HCT116 (cell line): Measurements from ENCODE around the gene HECW1.

Experiments used
- EZH2 ChIP-seq: fragments of 200-600 bp; sonication (generic); IDR thresholded peaks from 2 replicates; pipeline ENCODE4 v1.6.1; 2017; ENCODE audit warnings: antibody characterized with exemption, mixed run types
- POLR2A ChIP-seq: IDR thresholded peaks from 2 replicates; pipeline ENCODE4 v1.7.0; 2011; ENCODE audit warnings: borderline replicate concordance; ENCODE audit not compliant: insufficient read depth, insufficient read length; ENCODE audit errors: extremely low read depth
- SIN3A ChIP-seq: IDR thresholded peaks from 2 replicates; pipeline ENCODE4 v1.6.1; 2012; ENCODE audit warnings: low read depth
- SP1 ChIP-seq: IDR thresholded peaks from 2 replicates; pipeline ENCODE4 v1.6.1; 2012; ENCODE audit warnings: low read depth
- SRF ChIP-seq: IDR thresholded peaks from 2 replicates; pipeline ENCODE4 v1.6.1; 2012; ENCODE audit warnings: low read depth
- YY1 ChIP-seq: IDR thresholded peaks from 2 replicates; pipeline ENCODE4 v1.6.1; 2011; ENCODE audit warnings: low read length, low read depth, moderate library complexity, mild to moderate bottlenecking; ENCODE audit not compliant: insufficient replicate concordance; ENCODE audit errors: extremely low read depth
- TF ChIP-seq, protein P1 (sequence below), 3 experiments: fragments of 200-600 bp in 1 of 3; sonication (generic) in 1 of 3; IDR thresholded peaks in 2 of 3; conservative IDR thresholded peaks in 1 of 3; 2 replicates each; pipeline ENCODE4 v1.5.1; 2012 to 2017; ENCODE audit warnings: low read depth in 2 of 3, low read length in 2 of 3, antibody characterized with exemption in 1 of 3, borderline replicate concordance in 1 of 3, control low read depth in 1 of 3, mild to moderate bottlenecking in 1 of 3, mixed read lengths in 1 of 3, mixed run types in 1 of 3, moderate library complexity in 1 of 3; ENCODE audit not compliant: insufficient read depth in 1 of 3
- TF ChIP-seq, protein P2 (sequence below): IDR thresholded peaks from 2 replicates; pipeline ENCODE4 v1.6.1; 2012

DNA sequence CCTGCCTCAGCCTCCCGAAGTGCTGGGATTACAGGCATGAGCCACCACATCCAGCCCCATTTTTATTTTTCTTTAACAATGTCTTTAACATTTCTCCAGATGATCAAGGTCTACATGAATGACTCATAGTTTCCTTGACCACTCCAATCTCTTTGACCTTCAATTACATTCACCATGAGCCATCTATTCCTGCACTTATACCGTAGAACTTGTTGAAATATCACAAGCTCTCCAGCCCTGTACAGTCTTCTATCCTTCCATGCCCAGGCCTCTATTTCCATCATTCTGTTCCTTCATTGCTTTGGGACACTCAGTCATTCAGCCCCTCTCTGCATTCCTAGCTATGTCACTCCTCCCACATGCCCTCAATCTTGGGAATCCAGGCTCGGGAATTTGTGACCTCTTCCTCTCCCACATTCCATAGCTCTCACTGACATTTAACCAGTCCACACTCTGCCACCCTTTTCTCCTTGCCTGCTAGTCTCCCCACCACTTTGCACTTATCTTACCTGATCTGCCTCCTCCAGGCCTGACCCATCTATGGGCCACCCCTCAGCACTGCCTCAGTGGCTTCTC, 318.7 kb downstream of the HECW1 start:
- TF ChIP-seq SP1 (no peak), POLR2A (no peak), SIN3A (no peak), EZH2 (no peak), SRF (no peak), YY1 (no peak)
- TF ChIP-seq, protein P1, sequence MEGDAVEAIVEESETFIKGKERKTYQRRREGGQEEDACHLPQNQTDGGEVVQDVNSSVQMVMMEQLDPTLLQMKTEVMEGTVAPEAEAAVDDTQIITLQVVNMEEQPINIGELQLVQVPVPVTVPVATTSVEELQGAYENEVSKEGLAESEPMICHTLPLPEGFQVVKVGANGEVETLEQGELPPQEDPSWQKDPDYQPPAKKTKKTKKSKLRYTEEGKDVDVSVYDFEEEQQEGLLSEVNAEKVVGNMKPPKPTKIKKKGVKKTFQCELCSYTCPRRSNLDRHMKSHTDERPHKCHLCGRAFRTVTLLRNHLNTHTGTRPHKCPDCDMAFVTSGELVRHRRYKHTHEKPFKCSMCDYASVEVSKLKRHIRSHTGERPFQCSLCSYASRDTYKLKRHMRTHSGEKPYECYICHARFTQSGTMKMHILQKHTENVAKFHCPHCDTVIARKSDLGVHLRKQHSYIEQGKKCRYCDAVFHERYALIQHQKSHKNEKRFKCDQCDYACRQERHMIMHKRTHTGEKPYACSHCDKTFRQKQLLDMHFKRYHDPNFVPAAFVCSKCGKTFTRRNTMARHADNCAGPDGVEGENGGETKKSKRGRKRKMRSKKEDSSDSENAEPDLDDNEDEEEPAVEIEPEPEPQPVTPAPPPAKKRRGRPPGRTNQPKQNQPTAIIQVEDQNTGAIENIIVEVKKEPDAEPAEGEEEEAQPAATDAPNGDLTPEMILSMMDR (IDR thresholded peaks at IDR 0.05 in 2 of 3, conservative IDR thresholded peaks at IDR 0.05 in 1 of 3; ENCODE audit: borderline replicate concordance in 1 of 3, insufficient read depth in 1 of 3, low read depth in 2 of 3, low read length in 2 of 3): no peak
- TF ChIP-seq, protein P2, sequence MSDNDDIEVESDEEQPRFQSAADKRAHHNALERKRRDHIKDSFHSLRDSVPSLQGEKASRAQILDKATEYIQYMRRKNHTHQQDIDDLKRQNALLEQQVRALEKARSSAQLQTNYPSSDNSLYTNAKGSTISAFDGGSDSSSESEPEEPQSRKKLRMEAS: no peak
